SU-DHL-6 (cell line): Measurements from ENCODE around the gene TRIM28.

ENCODE experiments used
- H2AFZ ChIP-seq: fragments of 200-600 bp; sonication (generic); 2 replicates; pipeline ENCODE4 v1.6.1; 2014; ENCODE audit warnings: low read depth, mild to moderate bottlenecking, moderate library complexity, mixed read lengths, antibody characterized with exemption, low read length; ENCODE audit not compliant: severe bottlenecking
- H3F3A ChIP-seq: fragments of 200-600 bp; shearing (Covaris generic); 2 replicates; pipeline ENCODE4 v1.6.0; 2016; ENCODE audit warnings: antibody characterized with exemption, mild to moderate bottlenecking; ENCODE audit not compliant: insufficient read depth
- H3K27ac ChIP-seq: fragments of 200-600 bp; sonication (generic); 2 replicates; pipeline ENCODE4 v1.5.1; 2016; ENCODE audit warnings: low read depth, mild to moderate bottlenecking, low read length, moderate library complexity, mixed read lengths
- H3K27me3 ChIP-seq: fragments of 200-600 bp; sonication (generic), shearing (Covaris generic); 2 replicates; pipeline ENCODE4 v1.6.0; 2014; ENCODE audit warnings: mild to moderate bottlenecking, low read length
- H3K36me3 ChIP-seq: fragments of 200-600 bp; sonication (generic); 2 replicates; pipeline ENCODE4 v1.6.1; 2014; ENCODE audit warnings: mild to moderate bottlenecking, low read length, mixed read lengths
- H3K4me2 ChIP-seq: fragments of 300-600, 200-600 bp; shearing (Covaris generic), sonication (generic); 2 replicates; pipeline ENCODE4 v1.6.0; 2014; ENCODE audit warnings: low read length, low read depth, mild to moderate bottlenecking; ENCODE audit not compliant: poor library complexity, severe bottlenecking
- H3K4me3 ChIP-seq: fragments of 200-600 bp; sonication (generic); 2 replicates; pipeline ENCODE4 v1.5.1; 2014; ENCODE audit warnings: antibody characterized with exemption, low read length, mild to moderate bottlenecking, mixed read lengths; ENCODE audit not compliant: insufficient read depth, poor library complexity, severe bottlenecking
- H3K79me2 ChIP-seq: fragments of 200-600 bp; sonication (generic); 2 replicates; pipeline ENCODE4 v1.6.1; 2014; ENCODE audit warnings: mild to moderate bottlenecking, low read length, moderate library complexity; ENCODE audit not compliant: insufficient read depth
- H3K9ac ChIP-seq: fragments of 200-600 bp; sonication (generic); 2 replicates; pipeline ENCODE4 v1.7.0; 2014; ENCODE audit warnings: mild to moderate bottlenecking, low read length
- H3K9me2 ChIP-seq: fragments of 200-600 bp; sonication (generic); replicated peaks from 2 replicates; pipeline ENCODE4 v1.6.1; 2014; ENCODE audit warnings: low read length; ENCODE audit not compliant: insufficient read depth
- H3K9me3 ChIP-seq: fragments of 200-600 bp; sonication (generic); 2 replicates; pipeline ENCODE4 v1.6.1; 2014; ENCODE audit warnings: low read length, mixed read lengths; ENCODE audit not compliant: insufficient read depth
- H4K20me1 ChIP-seq: fragments of 200-600 bp; sonication (generic); 2 replicates; pipeline ENCODE4 v1.6.1; 2014; ENCODE audit warnings: low read depth, mild to moderate bottlenecking, antibody characterized with exemption, low read length, moderate library complexity, mixed read lengths
- CTCF ChIP-seq: fragments of 200-600 bp; sonication (generic); IDR thresholded peaks from one replicate; pipeline ENCODE4 v1.5.1; 2017; ENCODE audit warnings: antibody characterized with exemption, mild to moderate bottlenecking, low read length, moderate library complexity; ENCODE audit not compliant: insufficient read depth, poor library complexity, severe bottlenecking
- EZH2phosphoT487 ChIP-seq: fragments of 200-600 bp; sonication (generic), shearing (Covaris generic); conservative IDR thresholded peaks from 2 replicates; pipeline ENCODE4 v1.6.1; 2018; ENCODE audit warnings: mild to moderate bottlenecking, antibody characterized with exemption, low read length, moderate library complexity, mixed read lengths

Gene TRIM28

GRCh38 chr19:58558623-58559274, 14.9 kb downstream of the TRIM28 start:
- H3K4me3 ChIP-seq, result peak overlapping the region; percentile 94
- H3K27me3 ChIP-seq, result no peaks in the 10 kb centered on the region
- H3K9me3 ChIP-seq, result no peaks in the 10 kb centered on the region
- peak overlapping the region; percentile 95 for H3K27ac ChIP-seq
- H3K9me2 ChIP-seq, result no peaks in the 10 kb centered on the region
- H3K9ac ChIP-seq, result peak overlapping the region; percentile 89
- no peaks in the 10 kb centered on the region for H3K36me3 ChIP-seq
- peak overlapping the region; percentile 77 for H3K4me2 ChIP-seq
- H4K20me1 ChIP-seq, result no peaks in the 10 kb centered on the region
- TF ChIP-seq CTCF (no peak), EZH2phosphoT487 (no peak)
- H3F3A ChIP-seq, result peaks cover 53% of the 10 kb centered on the region
- H2AFZ ChIP-seq, result peak overlapping the region; percentile 6
- peaks cover 29% of the 10 kb centered on the region for H3K79me2 ChIP-seq

GRCh38 chr19:58559275-58560006, 15.6 kb downstream of the TRIM28 start:
- Histone ChIP-seq H4K20me1 (no peaks in the 10 kb centered on the region), H3K9ac (peak overlapping the region; percentile 89), H3K79me2 (peaks cover 23% of the 10 kb centered on the region), H2AFZ (peak overlapping the region; percentile 6), H3K27ac (peak overlapping the region; percentile 95), H3K27me3 (no peaks in the 10 kb centered on the region), H3K4me3 (peak overlapping the region; percentile 64), H3K36me3 (no peaks in the 10 kb centered on the region), H3K4me2 (peak overlapping the region; percentile 77), H3K9me2 (no peaks in the 10 kb centered on the region), H3F3A (peaks cover 53% of the 10 kb centered on the region), H3K9me3 (no peaks in the 10 kb centered on the region)
- no peak for TF ChIP-seq CTCF
- TF ChIP-seq EZH2phosphoT487, result no peak

- peak overlapping the region; percentile 64 for H3K4me3 ChIP-seq
- H3K9me3 ChIP-seq, result no peaks in the 10 kb centered on the region
- H3K4me2 ChIP-seq, result peak overlapping the region; percentile 77
- H4K20me1 ChIP-seq, result no peaks in the 10 kb centered on the region
- H3K79me2 ChIP-seq, result peaks cover 23% of the 10 kb centered on the region
- H3K9me2 ChIP-seq, result no peaks in the 10 kb centered on the region
- no peak overlapping the region for H2AFZ ChIP-seq
- H3F3A ChIP-seq, result peaks cover 49% of the 10 kb centered on the region
- no peaks in the 10 kb centered on the region for H3K36me3 ChIP-seq
- H3K27ac ChIP-seq, result peak overlapping the region; percentile 95
- peak overlapping the region; percentile 89 for H3K9ac ChIP-seq
- H3K27me3 ChIP-seq, result no peaks in the 10 kb centered on the region
- no peak for TF ChIP-seq EZH2phosphoT487
- TF ChIP-seq CTCF, result no peak
These were observed 16.4 kb downstream of the TRIM28 start for GRCh38 chr19:58560007-58560887.
